GM12878 (cell line): ENCODE data around the gene RFXANK. TPM values are rescaled to one million over a fixed set of nuclear protein-coding genes. Genes with fewer than 3 reads are reported as not detected.

Experiments used
- ATAC-seq: fragments of 200-7000 bp; cut with Tn5 transposase; 3 replicates; pipeline ENCODE4 v1.9.1; 2020; ENCODE audit warnings: mild to moderate bottlenecking, moderate library complexity
- BruUV-seq: library from RNA; stranded (reverse); fragments of 400-500 nt; replicated peaks from 2 replicates; lab custom pipeline; 2021; lab: Mats Ljungman, UMichigan
- CTCF ChIA-PET: fragments of 300-600 bp; sonication (Branson Sonifier 250); formaldehyde crosslinking; extraction: SDS; loops from one replicate; lab custom pipeline; 2021; ENCODE audit warnings: inconsistent platforms; lab: Yijun Ruan, JAX
- POLR2A ChIA-PET: fragments of 350-600 bp; formaldehyde crosslinking; extraction: SDS; loops from one replicate; lab custom pipeline; 2021; ENCODE audit warnings: inconsistent platforms; lab: Charles Lee
- RAD21 ChIA-PET: fragments of 300-600 bp; sonication (Branson Sonifier 250); formaldehyde crosslinking; loops from one replicate; lab custom pipeline; 2023; ENCODE audit warnings: antibody characterized with exemption; ENCODE audit not compliant: unreplicated experiment; lab: Charles Lee
- SMC1A ChIA-PET: fragments of 300-600 bp; sonication (Branson Sonifier 250); formaldehyde crosslinking; loops from one replicate; lab custom pipeline; 2023; ENCODE audit not compliant: unreplicated experiment, uncharacterized antibody; lab: Charles Lee
- DNase-seq: peaks from one replicate; pipeline ENCODE4 v3.0.0-alpha.2; 2011; ENCODE audit warnings: low read depth, low spot score
- FAIRE-seq: peaks from 3 replicates; lab custom pipeline; 2011; peaks lifted over from hg19 to GRCh38; lab: Jason Lieb, UNC
- H2AFZ ChIP-seq: 2 replicates; pipeline ENCODE4 v1.6.0; 2011; ENCODE audit warnings: low read depth, low read length, control low read depth; ENCODE audit not compliant: control insufficient read depth
- H3K27ac ChIP-seq: 2 replicates; pipeline ENCODE4 v1.5.1; 2011; ENCODE audit warnings: control low read depth; ENCODE audit not compliant: control insufficient read depth, insufficient read depth
- H3K27me3 ChIP-seq, 2 experiments: replicated peaks in 1 of 2; 2 replicates each; pipeline versions ENCODE4 v1.6.0 to v1.6.1; 2011; ENCODE audit warnings: low read length in 1 of 2; ENCODE audit not compliant: control insufficient read depth in 2 of 2, insufficient read depth in 2 of 2
- H3K36me3 ChIP-seq, 2 experiments: 2 replicates each; pipeline ENCODE4 v1.5.1; 2011; ENCODE audit warnings: low read length in 1 of 2; ENCODE audit not compliant: control insufficient read depth in 2 of 2, insufficient read depth in 2 of 2
- H3K4me1 ChIP-seq: 2 replicates; pipeline ENCODE4 v1.6.1; 2011; ENCODE audit warnings: mild to moderate bottlenecking, low read length, moderate library complexity, mixed read lengths; ENCODE audit not compliant: control insufficient read depth, insufficient read depth
- H3K4me2 ChIP-seq: 2 replicates; pipeline ENCODE4 v1.6.0; 2011; ENCODE audit warnings: control low read depth; ENCODE audit not compliant: control insufficient read depth, insufficient read depth
- H3K4me3 ChIP-seq: fragments of 200-600 bp; sonication (generic); 2 replicates; pipeline ENCODE4 v1.5.1; 2016
- H3K79me2 ChIP-seq: 2 replicates; pipeline ENCODE4 v1.6.0; 2011; ENCODE audit warnings: low read length; ENCODE audit not compliant: control insufficient read depth, insufficient read depth
- H3K9ac ChIP-seq: 2 replicates; pipeline ENCODE4 v1.8.0; 2011; ENCODE audit warnings: low read length, control low read depth, mixed read lengths; ENCODE audit not compliant: control insufficient read depth, insufficient read depth
- H3K9me3 ChIP-seq: replicated peaks from 3 replicates; pipeline ENCODE4 v1.5.1; 2011; ENCODE audit warnings: mild to moderate bottlenecking, low read length; ENCODE audit not compliant: control insufficient read depth, insufficient read depth
- H4K20me1 ChIP-seq: 2 replicates; pipeline ENCODE4 v1.6.0; 2011; ENCODE audit not compliant: control insufficient read depth, insufficient read depth
- CEBPB ChIP-seq, 2 experiments: fragments of 150-350 bp in 1 of 2; IDR thresholded peaks; 2 replicates each; pipeline ENCODE4 v1.6.1; 2012 to 2014; ENCODE audit warnings: low read depth in 2 of 2, low read length in 2 of 2, borderline replicate concordance in 1 of 2, inconsistent platforms in 1 of 2
- CTCF ChIP-seq, 3 experiments: IDR thresholded peaks in 2 of 3; conservative IDR thresholded peaks in 1 of 3; 2 replicates each; pipeline ENCODE4 v1.5.1; 2011; ENCODE audit warnings: low read depth in 3 of 3, low read length in 3 of 3, mild to moderate bottlenecking in 3 of 3, control low read depth in 2 of 3, moderate library complexity in 2 of 3, inconsistent platforms in 1 of 3, mixed read lengths in 1 of 3; ENCODE audit not compliant: control insufficient read depth in 2 of 3, insufficient read depth in 1 of 3; ENCODE audit errors: extremely low read depth in 1 of 3
- EED ChIP-seq: sonication (generic); IDR thresholded peaks from 2 replicates; pipeline ENCODE4 v1.6.1; 2016; ENCODE audit warnings: antibody characterized with exemption, low read depth
- EGR1 ChIP-seq, 2 experiments: IDR thresholded peaks; 1 replicate in 1 of 2; 2 replicates in 1 of 2; pipeline ENCODE4 v1.6.1; 2011 to 2012; ENCODE audit warnings: low read depth in 2 of 2, low read length in 2 of 2, borderline replicate concordance in 1 of 2, mild to moderate bottlenecking in 1 of 2, moderate library complexity in 1 of 2
- GATAD2B ChIP-seq: fragments of 450-650 bp; conservative IDR thresholded peaks from 2 replicates; pipeline ENCODE4 v1.6.1; 2017; ENCODE audit warnings: low read depth, mild to moderate bottlenecking, moderate library complexity
- HDGF ChIP-seq: fragments of 450-650 bp; IDR thresholded peaks from 2 replicates; pipeline ENCODE4 v1.6.1; 2016; ENCODE audit warnings: antibody characterized with exemption
- MAX ChIP-seq: IDR thresholded peaks from 2 replicates; pipeline ENCODE4 v1.6.1; 2012; ENCODE audit warnings: low read depth, low read length, improper control_type of control experiment
- NR2F1 ChIP-seq: fragments of 450-650 bp; conservative IDR thresholded peaks from 2 replicates; pipeline ENCODE4 v1.6.1; 2017; ENCODE audit warnings: mild to moderate bottlenecking
- POLR2AphosphoS5 ChIP-seq: IDR thresholded peaks from 2 replicates; pipeline ENCODE4 v1.6.1; 2011; ENCODE audit warnings: mild to moderate bottlenecking, low read length, inconsistent platforms
- RFX5 ChIP-seq: IDR thresholded peaks from 2 replicates; pipeline ENCODE4 v1.6.1; 2011; ENCODE audit warnings: low read depth, low read length, improper control_type of control experiment
- STAT3 ChIP-seq: IDR thresholded peaks from 2 replicates; pipeline ENCODE4 v1.6.1; 2011; ENCODE audit warnings: low read depth, low read length, improper control_type of control experiment
- TAF1 ChIP-seq: IDR thresholded peaks from 2 replicates; pipeline ENCODE4 v1.6.1; 2011; ENCODE audit warnings: mild to moderate bottlenecking, low read depth, low read length, borderline replicate concordance
- TCF3 ChIP-seq: IDR thresholded peaks from 2 replicates; pipeline ENCODE4 v1.6.1; 2012; ENCODE audit warnings: low read depth, mild to moderate bottlenecking, low read length, borderline replicate concordance; ENCODE audit not compliant: insufficient read depth
- ZBTB4 ChIP-seq: fragments of 450-650 bp; formaldehyde crosslinking; IDR thresholded peaks from 2 replicates; pipeline ENCODE4 v1.4.0; 2022; ENCODE audit warnings: mild to moderate bottlenecking, moderate library complexity
- WGBS: methylation state at CpG from one replicate; pipeline ENCODE4 v1.1.6; 2016; ENCODE audit warnings: low lambda C conversion rate; ENCODE audit not compliant: insufficient replicate concordance, insufficient coverage; ENCODE audit errors: missing lambda C conversion rate; 5-methylcytosine and 5-hydroxymethylcytosine counted together
- in situ Hi-C: fragments of 300-500 bp; cut with MboI; formaldehyde crosslinking; loops from 9 replicates; pipeline ENCODE4 v1.14.3; 2018; ENCODE audit warnings: mixed read lengths
- intact Hi-C: fragments of 100-400 bp; cut with micrococcal nuclease; formaldehyde crosslinking; loops from one replicate; pipeline ENCODE4 v1.14.2; 2022; ENCODE audit not compliant: unreplicated experiment
- polyA plus RNA-seq, 11 experiments: library from polyadenylated mRNA; depleted of rRNA in 4 of 11; unstranded in 6 of 11; stranded (reverse) in 5 of 11; fragments of >200 nt; fragmentation: Nextera tagmentation in 4 of 11; fragmentation: Illumina TruSeq in 1 of 11; extraction: Ambion mirVana in 4 of 11; extraction: Trizol in 1 of 11; gene quantifications; 1 replicate in 1 of 11; 2 replicates in 10 of 11; pipeline versions ENCODE4 v1.2.1 to v1.2.3, GENCODE V29; 2011 to 2016; ENCODE audit warnings: inconsistent platforms in 2 of 11, missing spikeins in 2 of 11, low read depth in 1 of 11
- total RNA-seq, 4 experiments: library from RNA; depleted of rRNA in 3 of 4; stranded (reverse); fragments of >200 nt in 3 of 4; fragmentation: Illumina TruSeq in 1 of 4; extraction: Trizol in 1 of 4; gene quantifications; 2 replicates each; pipeline versions ENCODE4 v1.2.1 to v1.2.3, GENCODE V29; 2013 to 2021

RFXANK gene
- total and polyA plus RNA-seq, 10 of the 15 experiments (the other 5 are each of a cell fraction or from before 2014, with no cell fraction given) = 70.8 to 125 (median 95.7) TPM

GRCh38 chr19:19165396-19165795 is 26.7 kb upstream of the RFXANK start:
- FAIRE-seq = no peak
- H3K4me3 ChIP-seq = no peak overlapping the region

More at GRCh38 chr19:19165396-19165795, 26.7 kb upstream of the RFXANK start:
- in situ Hi-C loops (no loop called here), intact Hi-C loops (no loop called here)
- Histone ChIP-seq H3K9ac (no peak overlapping the region), H2AFZ (no peak overlapping the region), H3K79me2 (peaks cover 10% of the 10 kb centered on the region), H3K4me1 (peaks cover 21% of the 10 kb centered on the region), H3K27ac (no peak overlapping the region), H3K36me3 (no peaks in the 10 kb centered on the region; a peak in 1 of 4 replicates), H3K4me2 (no peak overlapping the region), H3K27me3 (no peaks in the 10 kb centered on the region), H4K20me1 (no peaks in the 10 kb centered on the region), H3K9me3 (no peaks in the 10 kb centered on the region)
- SMC1A ChIA-PET = no interaction called here
- CTCF ChIA-PET = interaction anchor here (2.1 kb wide), 1 partner anchor 19 kb away, joined by 5 read pairs; no protein-coding TSS in a partner anchor
- BruUV-seq = no TSS peak
- DNase-seq (no peak), ATAC-seq (no peak)
- RAD21 ChIA-PET = no interaction called here
- 100% methylated on average over 1 of the region's 1 CpG for WGBS
- TF ChIP-seq RFX5 (no peak), TAF1 (no peak), HDGF (no peak), POLR2AphosphoS5 (no peak), GATAD2B (no peak), STAT3 (no peak), NR2F1 (no peak), EGR1 (IDR thresholded peaks at IDR 0.05; ENCODE audit: borderline replicate concordance in 1 of 2, low read depth in 2 of 2, low read length in 2 of 2) (no peak), MAX (no peak), CEBPB (IDR thresholded peaks at IDR 0.05; ENCODE audit: borderline replicate concordance in 1 of 2, low read depth in 2 of 2, low read length in 2 of 2) (no peak), TCF3 (no peak), EED (no peak), ZBTB4 (CRISPR knock-in tag) (no peak), CTCF (IDR thresholded peaks at IDR 0.05 in 2 of 3, conservative IDR thresholded peaks at IDR 0.05 in 1 of 3; ENCODE audit: control insufficient read depth in 2 of 3, extremely low read depth in 1 of 3, insufficient read depth in 1 of 3, low read depth in 3 of 3, low read length in 3 of 3) (no peak)
- POLR2A ChIA-PET = no interaction called here
